MM.1S (cell line): ENCODE data around the gene POGK.

ENCODE experiments used
- DNase-seq: peaks from one replicate; pipeline ENCODE4 v3.0.0-alpha.2; 2015
- H2AFZ ChIP-seq: fragments of 300-600 bp; sonication (generic); 2 replicates; pipeline ENCODE4 v1.6.0; 2016; ENCODE audit warnings: antibody characterized with exemption, low read length
- H3F3A ChIP-seq: fragments of 300-600 bp; sonication (generic); 2 replicates; pipeline ENCODE4 v1.6.1; 2016; ENCODE audit warnings: mild to moderate bottlenecking, antibody characterized with exemption, low read length, moderate library complexity, mixed read lengths; ENCODE audit not compliant: insufficient read depth
- H3K27ac ChIP-seq: fragments of 300-600 bp; sonication (generic); 2 replicates; pipeline ENCODE4 v1.5.1; 2016; ENCODE audit warnings: mild to moderate bottlenecking, low read length
- H3K27me3 ChIP-seq: fragments of 300-600 bp; sonication (generic); replicated peaks from 2 replicates; pipeline ENCODE4 v1.6.0; 2016; ENCODE audit warnings: low read length; ENCODE audit not compliant: insufficient read depth
- H3K36me3 ChIP-seq: fragments of 300-600 bp; sonication (generic); replicated peaks from 2 replicates; pipeline ENCODE4 v1.6.1; 2016; ENCODE audit warnings: mild to moderate bottlenecking, low read length, mixed read lengths; ENCODE audit not compliant: insufficient read depth
- H3K4me1 ChIP-seq: fragments of 300-600 bp; sonication (generic); 2 replicates; pipeline ENCODE4 v1.6.1; 2016; ENCODE audit warnings: low read length, mixed read lengths
- H3K4me2 ChIP-seq: fragments of 300-600 bp; sonication (generic); 2 replicates; pipeline ENCODE4 v1.6.0; 2016; ENCODE audit warnings: low read depth, low read length
- H3K4me3 ChIP-seq: fragments of 300-600 bp; sonication (generic); 2 replicates; pipeline ENCODE4 v1.5.1; 2016; ENCODE audit warnings: low read length, mixed read lengths
- H3K79me2 ChIP-seq: fragments of 300-600 bp; sonication (generic); 2 replicates; pipeline ENCODE4 v1.6.1; 2016; ENCODE audit warnings: mixed run types, low read length, mixed read lengths
- H3K9ac ChIP-seq: fragments of 300-600 bp; sonication (generic); 2 replicates; pipeline ENCODE4 v1.6.1; 2016; ENCODE audit warnings: low read length, mixed read lengths
- H3K9me2 ChIP-seq: fragments of 300-600 bp; sonication (generic); replicated peaks from 2 replicates; pipeline ENCODE4 v1.6.1; 2016; ENCODE audit warnings: mild to moderate bottlenecking, low read length, mixed read lengths; ENCODE audit not compliant: insufficient read depth
- H3K9me3 ChIP-seq: fragments of 300-600 bp; sonication (generic); replicated peaks from 2 replicates; pipeline ENCODE4 v1.6.1; 2016; ENCODE audit warnings: mild to moderate bottlenecking, low read length, mixed read lengths; ENCODE audit not compliant: insufficient read depth
- H4K20me1 ChIP-seq: fragments of 300-600 bp; sonication (generic); 2 replicates; pipeline ENCODE4 v1.6.1; 2016; ENCODE audit warnings: mild to moderate bottlenecking, low read length, moderate library complexity, mixed read lengths; ENCODE audit not compliant: insufficient read depth
- EZH2 ChIP-seq: fragments of 300-600 bp; sonication (generic); optimal IDR thresholded peaks from 2 replicates; pipeline ENCODE3; 2017; ENCODE audit warnings: low read depth, mild to moderate bottlenecking, antibody characterized with exemption, low read length, mixed read lengths
- EZH2phosphoT487 ChIP-seq: fragments of 300-600 bp; sonication (generic); IDR thresholded peaks from 2 replicates; pipeline ENCODE4 v1.6.1; 2018; ENCODE audit warnings: antibody characterized with exemption, low read length
- TF ChIP-seq, protein P1 (sequence below): fragments of 300-600 bp; sonication (generic); IDR thresholded peaks from 2 replicates; pipeline ENCODE4 v1.5.1; 2016; ENCODE audit warnings: antibody characterized with exemption, low read length, mixed read lengths

The POGK gene

DNA sequence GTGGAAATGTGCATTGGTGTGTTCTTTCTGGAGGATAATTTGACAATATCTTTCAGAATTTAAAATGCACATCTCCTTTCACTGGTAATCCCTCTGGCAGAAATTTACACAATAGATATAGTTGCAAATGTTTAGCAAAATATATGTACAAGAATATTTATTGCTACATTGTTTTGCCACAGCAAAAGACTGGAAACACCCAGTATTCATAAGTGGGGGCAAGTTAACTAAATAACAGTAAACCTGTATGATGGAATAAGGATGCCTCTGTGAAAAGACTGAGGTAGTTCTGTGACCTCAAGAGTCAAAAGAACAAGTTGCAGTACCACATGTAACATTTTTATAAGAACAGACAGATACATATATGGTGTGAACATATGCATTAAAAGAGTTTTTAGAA is 50.5 kb downstream of the POGK start:
- no peaks in the 10 kb centered on the region for H3K9me2 ChIP-seq
- H3K36me3 ChIP-seq, result no peaks in the 10 kb centered on the region
- H3K4me3 ChIP-seq, result no peak overlapping the region
- H3K9ac ChIP-seq, result no peak overlapping the region
- no peaks in the 10 kb centered on the region for H4K20me1 ChIP-seq
- H3K4me2 ChIP-seq, result peak overlapping the region; percentile 23; the same call in 1 of the 2 replicates
- H3K9me3 ChIP-seq, result no peaks in the 10 kb centered on the region
- no peak for DNase-seq
- H3K27me3 ChIP-seq, result no peaks in the 10 kb centered on the region
- TF ChIP-seq EZH2 (no peak), EZH2phosphoT487 (no peak)
- TF ChIP-seq, protein P1, sequence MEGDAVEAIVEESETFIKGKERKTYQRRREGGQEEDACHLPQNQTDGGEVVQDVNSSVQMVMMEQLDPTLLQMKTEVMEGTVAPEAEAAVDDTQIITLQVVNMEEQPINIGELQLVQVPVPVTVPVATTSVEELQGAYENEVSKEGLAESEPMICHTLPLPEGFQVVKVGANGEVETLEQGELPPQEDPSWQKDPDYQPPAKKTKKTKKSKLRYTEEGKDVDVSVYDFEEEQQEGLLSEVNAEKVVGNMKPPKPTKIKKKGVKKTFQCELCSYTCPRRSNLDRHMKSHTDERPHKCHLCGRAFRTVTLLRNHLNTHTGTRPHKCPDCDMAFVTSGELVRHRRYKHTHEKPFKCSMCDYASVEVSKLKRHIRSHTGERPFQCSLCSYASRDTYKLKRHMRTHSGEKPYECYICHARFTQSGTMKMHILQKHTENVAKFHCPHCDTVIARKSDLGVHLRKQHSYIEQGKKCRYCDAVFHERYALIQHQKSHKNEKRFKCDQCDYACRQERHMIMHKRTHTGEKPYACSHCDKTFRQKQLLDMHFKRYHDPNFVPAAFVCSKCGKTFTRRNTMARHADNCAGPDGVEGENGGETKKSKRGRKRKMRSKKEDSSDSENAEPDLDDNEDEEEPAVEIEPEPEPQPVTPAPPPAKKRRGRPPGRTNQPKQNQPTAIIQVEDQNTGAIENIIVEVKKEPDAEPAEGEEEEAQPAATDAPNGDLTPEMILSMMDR, result no peak
- peaks cover 6% of the 10 kb centered on the region for H3K4me1 ChIP-seq
- peak overlapping the region; percentile 22; the same call in 1 of the 2 replicates for H2AFZ ChIP-seq
- no peaks in the 10 kb centered on the region for H3F3A ChIP-seq
- no peaks in the 10 kb centered on the region for H3K79me2 ChIP-seq
- no peak overlapping the region for H3K27ac ChIP-seq

GRCh38 chr1:166895766-166896165 is 56.5 kb downstream of the POGK start:
- Histone ChIP-seq H3K27me3 (no peaks in the 10 kb centered on the region), H2AFZ (no peak overlapping the region), H3K4me1 (no peaks in the 10 kb centered on the region), H4K20me1 (no peaks in the 10 kb centered on the region), H3K9me3 (no peaks in the 10 kb centered on the region), H3K9me2 (no peaks in the 10 kb centered on the region), H3K9ac (no peak overlapping the region), H3F3A (no peaks in the 10 kb centered on the region), H3K36me3 (no peaks in the 10 kb centered on the region), H3K27ac (no peak overlapping the region), H3K4me2 (no peak overlapping the region), H3K4me3 (no peak overlapping the region), H3K79me2 (no peaks in the 10 kb centered on the region)
- TF ChIP-seq EZH2, result no peak
- TF ChIP-seq EZH2phosphoT487, result no peak
- TF ChIP-seq, protein P1, result no peak
- DNase-seq, result no peak

DNA sequence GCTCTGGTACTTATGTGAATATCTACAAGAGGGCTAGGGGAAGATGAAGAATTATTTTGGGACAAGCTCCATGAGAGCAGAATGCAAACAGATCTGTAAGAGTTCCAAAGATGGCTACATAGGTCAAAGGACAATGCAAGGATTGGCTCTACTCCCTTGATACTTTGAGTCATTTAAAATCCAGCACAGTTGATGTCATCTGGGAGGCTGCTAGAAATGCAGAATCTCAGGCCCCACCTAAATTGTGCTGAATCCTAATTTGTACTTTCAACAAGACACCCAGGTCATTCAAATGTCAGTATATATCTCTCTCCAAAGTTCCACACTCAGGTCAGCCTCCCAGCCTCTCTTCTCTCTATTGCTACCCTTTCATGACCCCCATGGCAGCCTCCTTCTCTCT is 60.5 kb downstream of the POGK start:
- H3K4me1 ChIP-seq, result no peaks in the 10 kb centered on the region
- DNase-seq, result no peak
- no peak overlapping the region for H2AFZ ChIP-seq
- no peaks in the 10 kb centered on the region for H3K9me2 ChIP-seq
- no peak for TF ChIP-seq EZH2
- TF ChIP-seq, protein P1, result no peak
- TF ChIP-seq EZH2phosphoT487, result no peak
- H3K79me2 ChIP-seq, result no peaks in the 10 kb centered on the region
- no peak overlapping the region for H3K9ac ChIP-seq
- H3F3A ChIP-seq, result no peaks in the 10 kb centered on the region
- no peak overlapping the region for H3K4me2 ChIP-seq
- no peak overlapping the region for H3K4me3 ChIP-seq
- H3K9me3 ChIP-seq, result no peaks in the 10 kb centered on the region
- H4K20me1 ChIP-seq, result no peaks in the 10 kb centered on the region
- H3K36me3 ChIP-seq, result no peaks in the 10 kb centered on the region
- no peak overlapping the region for H3K27ac ChIP-seq
- no peaks in the 10 kb centered on the region for H3K27me3 ChIP-seq
